Activated naive CD8-positive, alpha-beta T cell treated with anti-CD3 and anti-CD28 coated beads for 36 hours (primary cell): ENCODE results near the gene CYB561A3. TPM values are rescaled to one million over a fixed set of nuclear protein-coding genes. Genes with fewer than 3 reads are reported as not detected.

Experiments used
- DNase-seq: peaks from one replicate; pipeline ENCODE4 v3.0.0; 2021
- H3K27ac Mint-ChIP-seq: one replicate; pipeline ENCODE4 v1.8.0; 2022; ENCODE audit warnings: mild to moderate bottlenecking, moderate library complexity, mixed read lengths
- H3K27me3 Mint-ChIP-seq: one replicate; pipeline ENCODE4 v1.8.0; 2022; ENCODE audit warnings: mild to moderate bottlenecking, mixed read lengths
- H3K36me3 Mint-ChIP-seq: one replicate; pipeline ENCODE4 v1.8.0; 2021; ENCODE audit warnings: mild to moderate bottlenecking, mixed read lengths
- H3K4me1 Mint-ChIP-seq: one replicate; pipeline ENCODE4 v1.8.0; 2021; ENCODE audit warnings: mixed read lengths
- H3K4me3 Mint-ChIP-seq: one replicate; pipeline ENCODE4 v1.8.0; 2022; ENCODE audit warnings: mild to moderate bottlenecking, moderate library complexity, mixed read lengths
- H3K9me3 Mint-ChIP-seq: one replicate; pipeline ENCODE4 v1.8.0; 2022; ENCODE audit warnings: mixed read lengths
- total RNA-seq, 2 experiments: library from RNA; stranded (reverse); gene quantifications; one replicate each; pipeline ENCODE4 v1.2.3, GENCODE V29; 2021

CYB561A3 gene
- total RNA-seq, 2 experiments from 2014 or later: 41.1 to 41.6 TPM

DNA sequence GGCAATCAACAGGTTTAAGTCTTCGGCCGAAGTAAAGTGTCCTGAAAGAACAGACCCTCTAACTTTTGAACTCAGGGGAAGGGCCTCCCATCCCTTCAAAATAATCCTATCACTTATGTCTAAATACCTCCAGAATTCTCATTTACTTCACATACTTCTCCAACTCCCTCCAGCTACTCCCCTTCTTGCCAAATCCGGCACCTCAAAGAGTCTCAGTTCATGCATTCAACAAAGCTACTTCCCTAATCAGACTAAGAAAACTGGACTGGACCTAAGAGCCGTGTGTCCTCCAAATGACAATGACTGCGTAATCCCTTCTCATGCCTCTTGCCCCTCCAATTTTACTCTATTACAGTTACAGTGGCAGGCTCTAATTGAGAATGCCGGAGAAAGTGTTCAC, 30.0 kb downstream of the CYB561A3 start:
- Mint-ChIP-seq H3K36me3 (peaks cover 43% of the 10 kb centered on the region), H3K27ac (peak overlapping the region; percentile 99)

DNA sequence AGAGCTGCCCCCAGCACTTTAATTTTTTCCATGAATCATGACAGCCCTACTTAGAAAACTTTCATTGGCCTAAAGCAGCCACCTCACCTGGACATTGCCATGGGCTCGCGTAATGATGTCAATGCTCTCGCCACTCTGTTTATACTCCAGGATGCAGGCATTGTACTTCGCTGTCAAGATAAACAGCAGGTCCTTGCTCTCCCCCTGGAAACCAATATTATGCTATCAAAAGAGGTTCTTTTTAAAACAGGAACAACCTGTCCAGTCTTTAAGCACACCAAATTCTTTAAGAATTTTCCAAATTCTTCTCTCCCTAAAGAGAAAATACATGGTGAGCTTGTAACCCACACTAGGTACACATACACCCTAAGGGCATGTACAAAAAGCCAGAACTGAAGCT, 31.8 kb downstream of the CYB561A3 start:
- Mint-ChIP-seq H3K4me3 (no peak overlapping the region), H3K27ac (no peak overlapping the region), H3K27me3 (no peaks in the 10 kb centered on the region), H3K36me3 (peaks cover 49% of the 10 kb centered on the region), H3K9me3 (no peaks in the 10 kb centered on the region), H3K4me1 (peaks cover 56% of the 10 kb centered on the region)
- no peak for DNase-seq

More for the DNA sequence above, 30.0 kb downstream of the CYB561A3 start:
- Mint-ChIP-seq H3K27me3 (no peaks in the 10 kb centered on the region), H3K4me1 (peaks cover 60% of the 10 kb centered on the region), H3K9me3 (no peaks in the 10 kb centered on the region), H3K4me3 (peak overlapping the region; percentile 95)
- no peak for DNase-seq

DNA sequence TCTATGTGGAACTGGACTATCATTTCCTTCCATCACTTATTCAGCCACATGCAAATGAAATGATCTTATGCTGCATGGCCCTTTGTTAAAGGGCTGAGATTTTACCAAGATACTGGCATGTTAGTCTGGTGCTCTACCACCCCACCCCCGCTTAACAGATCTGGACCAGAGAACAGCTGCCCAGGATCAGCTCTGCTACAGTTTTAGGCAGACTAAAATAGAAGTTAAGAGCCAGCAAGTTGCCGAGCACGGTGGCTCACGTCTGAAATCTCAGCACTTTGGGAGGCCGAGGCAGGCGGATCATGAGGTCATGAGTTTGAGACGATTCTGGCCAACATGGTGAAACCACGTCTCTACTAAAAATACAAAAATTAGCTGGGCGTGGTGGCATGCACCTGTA, 33.3 kb downstream of the CYB561A3 start:
- DNase-seq: no peak
- Mint-ChIP-seq H3K27me3 (no peaks in the 10 kb centered on the region), H3K36me3 (peaks cover 55% of the 10 kb centered on the region), H3K4me1 (peaks cover 44% of the 10 kb centered on the region), H3K9me3 (no peaks in the 10 kb centered on the region), H3K4me3 (no peak overlapping the region), H3K27ac (no peak overlapping the region)

DNA sequence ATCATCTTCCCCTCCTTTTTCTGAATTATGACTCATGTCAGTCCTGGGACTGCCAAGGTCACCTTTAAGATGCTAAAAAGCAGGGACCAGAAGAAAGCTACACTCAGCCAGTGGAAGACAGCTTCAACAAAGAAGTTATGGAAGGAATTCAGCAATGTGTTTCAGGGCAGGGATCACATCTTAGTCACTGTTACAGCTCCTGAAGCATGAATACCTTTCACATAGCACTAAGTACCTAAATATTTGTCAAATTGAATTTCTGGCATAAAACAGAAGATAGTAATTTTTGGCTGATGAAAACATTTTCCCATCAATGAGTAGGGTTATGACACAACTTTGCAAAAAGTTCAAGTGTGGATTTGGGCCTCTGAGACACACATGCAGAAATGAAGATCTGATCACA, 34.0 kb downstream of the CYB561A3 start:
- Mint-ChIP-seq H3K4me3 (no peak overlapping the region), H3K27me3 (no peaks in the 10 kb centered on the region), H3K36me3 (peaks cover 58% of the 10 kb centered on the region), H3K27ac (no peak overlapping the region), H3K4me1 (peaks cover 42% of the 10 kb centered on the region), H3K9me3 (no peaks in the 10 kb centered on the region)
- DNase-seq: no peak

DNA sequence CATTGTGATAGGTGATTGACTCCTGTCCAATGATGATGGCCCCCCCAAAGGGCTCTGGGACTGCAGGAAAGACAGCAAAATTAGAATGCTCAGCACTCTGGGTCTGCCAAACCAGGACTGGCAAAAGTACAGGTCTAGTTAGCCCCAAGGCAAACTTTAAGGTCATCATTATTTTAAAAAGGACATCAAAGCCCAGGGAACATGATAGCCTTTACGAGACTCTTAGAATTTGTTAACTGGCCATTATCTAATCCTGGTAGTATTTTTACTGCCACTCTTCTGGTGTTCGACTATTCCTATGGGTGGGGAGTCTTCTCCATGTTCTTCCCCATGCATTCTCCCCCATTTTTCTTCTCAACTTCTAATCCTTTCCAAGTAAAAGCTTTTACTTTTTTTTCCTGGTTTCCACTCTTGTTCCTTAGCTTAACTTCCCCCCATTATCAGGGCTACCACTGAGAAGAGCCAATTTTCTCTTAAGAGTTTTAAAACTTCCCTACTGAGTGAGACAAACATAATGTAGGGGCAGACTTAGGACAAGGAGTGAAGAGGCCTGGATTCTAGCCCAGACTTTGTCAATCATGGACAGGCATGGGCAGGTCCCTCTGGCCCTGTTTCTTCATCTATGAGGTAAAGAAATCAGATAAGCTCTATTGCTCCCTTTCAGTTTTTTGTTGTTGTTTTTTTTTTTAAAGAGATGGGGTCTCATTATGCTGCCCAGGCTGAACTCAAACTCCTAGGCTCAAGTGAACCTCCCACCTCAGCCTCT, 35.9 kb downstream of the CYB561A3 start:
- peaks cover 47% of the 10 kb centered on the region for H3K36me3 Mint-ChIP-seq
- H3K27ac Mint-ChIP-seq: no peak overlapping the region
- no peaks in the 10 kb centered on the region for H3K27me3 Mint-ChIP-seq
- no peaks in the 10 kb centered on the region for H3K9me3 Mint-ChIP-seq
- no peak overlapping the region for H3K4me3 Mint-ChIP-seq
- H3K4me1 Mint-ChIP-seq: peaks cover 29% of the 10 kb centered on the region
- DNase-seq: no peak

DNA sequence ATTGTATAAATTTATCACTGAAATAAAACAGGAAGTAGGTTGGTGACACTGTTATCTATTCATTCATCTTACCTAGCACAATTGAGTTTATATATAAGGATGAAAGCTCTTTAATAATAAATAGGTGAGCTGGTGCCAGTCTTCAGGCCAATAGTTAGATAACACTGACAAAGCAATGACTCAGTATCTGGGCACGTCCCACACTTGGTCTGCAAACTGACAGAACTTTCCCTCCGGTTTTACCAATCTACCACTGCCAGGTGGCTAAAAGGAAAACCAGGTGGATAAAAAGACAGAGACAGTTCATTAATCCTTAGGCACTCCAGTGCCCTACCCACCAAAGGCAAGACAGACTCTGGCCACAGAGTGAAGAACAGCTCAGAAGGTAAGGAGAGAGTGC, 46.4 kb downstream of the CYB561A3 start:
- no peaks in the 10 kb centered on the region for H3K4me1 Mint-ChIP-seq
- H3K27me3 Mint-ChIP-seq: no peaks in the 10 kb centered on the region
- H3K9me3 Mint-ChIP-seq: no peaks in the 10 kb centered on the region
- H3K4me3 Mint-ChIP-seq: no peak overlapping the region
- H3K27ac Mint-ChIP-seq: no peak overlapping the region
- H3K36me3 Mint-ChIP-seq: peaks cover 12% of the 10 kb centered on the region
- DNase-seq: no peak

DNA sequence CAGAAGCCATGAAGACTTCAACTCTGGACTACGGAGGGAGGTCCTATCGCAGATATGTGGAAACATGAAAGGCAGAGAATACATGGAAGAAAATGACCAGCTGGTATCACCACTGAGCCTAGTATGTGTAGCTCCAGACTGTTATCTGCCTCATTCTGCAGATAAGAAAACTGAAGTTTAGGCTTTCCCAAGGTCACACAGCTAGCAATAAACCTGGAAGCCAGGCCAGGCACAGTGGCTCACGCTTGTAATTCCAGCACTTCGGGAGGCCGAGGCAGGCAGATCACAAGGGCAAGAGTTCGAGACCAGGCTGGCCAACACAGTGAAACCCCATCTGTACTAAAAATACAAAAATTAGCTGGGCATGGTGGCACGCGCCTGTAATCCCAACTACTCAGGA, 50.9 kb downstream of the CYB561A3 start:
- H3K4me1 Mint-ChIP-seq: no peaks in the 10 kb centered on the region
- H3K9me3 Mint-ChIP-seq: no peaks in the 10 kb centered on the region
- no peak overlapping the region for H3K27ac Mint-ChIP-seq
- H3K36me3 Mint-ChIP-seq: peaks cover 7% of the 10 kb centered on the region
- DNase-seq: no peak
- no peak overlapping the region for H3K4me3 Mint-ChIP-seq
- H3K27me3 Mint-ChIP-seq: no peaks in the 10 kb centered on the region

DNA sequence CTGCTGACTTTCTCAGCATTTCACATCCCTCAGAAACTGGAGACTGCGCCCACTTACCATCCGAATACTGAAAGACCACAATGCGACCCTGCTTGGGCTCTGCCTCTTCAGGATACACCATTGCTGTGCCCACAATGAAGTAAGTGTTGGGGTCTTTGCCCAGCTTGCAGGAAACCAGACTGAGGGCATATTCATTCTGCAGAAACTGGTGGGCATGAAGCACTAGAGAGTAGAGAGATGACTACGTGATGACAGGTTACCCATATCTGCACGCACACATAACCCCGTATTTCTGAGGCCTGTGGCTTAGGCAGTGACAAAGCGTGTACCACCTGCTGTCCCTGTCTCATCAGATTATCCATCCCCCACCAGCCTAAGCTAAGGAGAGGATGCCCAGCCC, 51.9 kb downstream of the CYB561A3 start:
- Mint-ChIP-seq H3K9me3 (no peaks in the 10 kb centered on the region), H3K4me1 (no peaks in the 10 kb centered on the region), H3K4me3 (no peak overlapping the region), H3K36me3 (peaks cover 7% of the 10 kb centered on the region), H3K27me3 (no peaks in the 10 kb centered on the region), H3K27ac (no peak overlapping the region)
- no peak for DNase-seq

DNA sequence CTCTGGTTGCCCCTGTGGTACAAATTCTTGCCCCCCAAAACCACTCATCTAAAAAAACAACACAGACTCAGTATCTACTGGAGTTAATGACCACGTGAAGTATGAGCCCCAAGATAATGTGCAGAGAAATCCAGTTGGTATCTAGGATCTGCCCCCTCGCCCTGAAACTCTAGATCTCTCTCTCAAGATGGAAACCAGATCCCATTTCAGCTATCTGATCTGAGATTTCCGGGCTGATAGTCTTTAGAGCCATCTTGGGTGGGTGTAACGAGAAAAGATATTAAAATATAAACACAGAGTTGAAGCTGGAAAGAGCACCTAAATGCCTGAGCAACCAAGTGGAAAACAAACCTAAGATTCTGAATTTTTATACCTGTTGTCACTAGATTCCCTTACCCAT, 52.5 kb downstream of the CYB561A3 start:
- no peaks in the 10 kb centered on the region for H3K27me3 Mint-ChIP-seq
- peaks cover 7% of the 10 kb centered on the region for H3K36me3 Mint-ChIP-seq
- no peak overlapping the region for H3K4me3 Mint-ChIP-seq
- no peaks in the 10 kb centered on the region for H3K9me3 Mint-ChIP-seq
- H3K27ac Mint-ChIP-seq: no peak overlapping the region
- no peaks in the 10 kb centered on the region for H3K4me1 Mint-ChIP-seq
- no peak for DNase-seq

DNA sequence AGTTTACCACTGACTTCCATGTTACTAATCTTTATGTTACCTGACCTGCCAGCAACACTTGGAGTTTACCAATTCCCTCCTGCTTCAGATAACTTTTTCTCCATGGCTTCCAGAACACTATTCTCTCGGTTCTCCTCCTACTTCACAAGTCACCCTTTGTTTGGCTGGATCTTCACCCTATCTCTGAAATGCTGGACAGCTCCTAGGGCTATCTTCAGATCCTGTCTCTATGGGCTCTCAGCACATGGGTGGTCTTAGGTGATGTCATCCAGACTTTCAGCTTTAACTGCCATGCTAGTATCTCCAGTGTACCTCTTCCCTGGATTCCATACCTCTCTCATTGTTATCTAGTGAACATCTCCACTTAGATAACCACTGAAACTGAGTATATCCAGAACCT, 54.3 kb downstream of the CYB561A3 start:
- peaks cover 7% of the 10 kb centered on the region for H3K36me3 Mint-ChIP-seq
- no peak overlapping the region for H3K4me3 Mint-ChIP-seq
- H3K9me3 Mint-ChIP-seq: no peaks in the 10 kb centered on the region
- H3K27me3 Mint-ChIP-seq: no peaks in the 10 kb centered on the region
- no peak overlapping the region for H3K27ac Mint-ChIP-seq
- no peak for DNase-seq
- no peaks in the 10 kb centered on the region for H3K4me1 Mint-ChIP-seq

DNA sequence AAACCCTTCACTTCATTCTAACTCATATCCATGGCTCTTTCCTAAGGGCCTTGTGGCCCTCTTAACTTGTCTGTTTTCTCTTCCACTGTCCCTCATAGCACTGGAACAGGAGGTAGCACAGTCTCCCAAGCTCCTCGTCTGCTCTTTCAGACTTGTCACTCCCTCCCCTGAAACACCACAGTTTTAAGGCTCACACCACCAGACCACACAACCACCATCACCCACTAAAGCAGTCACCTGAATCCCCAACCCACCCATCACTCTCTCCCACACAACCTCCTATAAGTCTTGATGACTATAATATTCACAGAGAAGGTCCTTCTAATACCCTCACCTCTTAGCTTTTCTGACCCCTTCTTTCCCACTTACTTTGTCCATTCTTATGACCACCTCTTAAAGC, 55.5 kb downstream of the CYB561A3 start:
- no peak for DNase-seq

DNA sequence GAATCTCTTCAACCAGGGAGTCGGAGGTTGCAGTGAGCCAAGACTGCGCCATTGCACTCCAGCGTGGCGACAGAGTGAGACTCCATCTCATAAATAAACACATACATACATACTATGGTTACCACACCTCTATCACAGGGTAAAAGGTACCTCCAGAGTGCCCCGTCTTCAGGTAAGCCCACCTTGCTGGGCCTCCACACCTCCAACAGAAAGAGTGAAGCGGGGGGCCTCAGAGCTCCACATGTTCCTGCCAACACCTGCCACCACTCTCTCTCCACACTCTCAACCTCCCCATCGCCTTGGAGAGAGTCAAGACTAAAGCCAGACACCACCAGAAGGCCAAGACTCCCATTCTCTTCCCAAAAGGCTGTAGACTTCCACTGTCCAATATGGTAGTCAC, 56.3 kb downstream of the CYB561A3 start:
- no peak overlapping the region for H3K27ac Mint-ChIP-seq

More for the DNA sequence above, 55.5 kb downstream of the CYB561A3 start:
- H3K27ac Mint-ChIP-seq: no peak overlapping the region
- H3K36me3 Mint-ChIP-seq: peaks cover 13% of the 10 kb centered on the region
- H3K9me3 Mint-ChIP-seq: no peaks in the 10 kb centered on the region
- H3K4me1 Mint-ChIP-seq: no peaks in the 10 kb centered on the region
- no peaks in the 10 kb centered on the region for H3K27me3 Mint-ChIP-seq
- H3K4me3 Mint-ChIP-seq: no peak overlapping the region

DNA sequence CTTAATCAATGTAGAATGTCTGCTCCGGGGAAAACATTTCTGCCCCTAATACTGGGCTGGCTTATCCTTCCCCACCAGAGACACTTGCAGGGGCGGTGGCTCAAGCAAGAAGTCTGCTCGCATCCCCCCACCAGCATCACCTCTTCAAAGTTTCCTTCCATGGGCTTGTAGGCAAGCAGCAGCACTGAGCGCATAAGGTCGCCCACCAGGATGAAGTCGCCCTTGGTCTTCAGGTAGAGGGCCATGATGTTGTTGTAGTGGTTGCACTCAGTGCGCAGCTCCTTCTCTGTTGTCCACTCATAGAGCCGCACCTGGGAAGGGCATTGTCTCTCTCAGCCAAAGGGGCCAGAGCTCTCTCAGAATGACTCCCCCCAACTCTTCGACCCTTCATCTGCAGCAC, 58.0 kb downstream of the CYB561A3 start:
- Mint-ChIP-seq H3K36me3 (peaks cover 24% of the 10 kb centered on the region), H3K9me3 (no peaks in the 10 kb centered on the region), H3K4me3 (no peak overlapping the region)

More for the DNA sequence above, 56.3 kb downstream of the CYB561A3 start:
- DNase-seq: no peak
- peaks cover 18% of the 10 kb centered on the region for H3K36me3 Mint-ChIP-seq
- no peaks in the 10 kb centered on the region for H3K27me3 Mint-ChIP-seq
- H3K4me3 Mint-ChIP-seq: no peak overlapping the region
- no peaks in the 10 kb centered on the region for H3K9me3 Mint-ChIP-seq
- peaks cover 3% of the 10 kb centered on the region for H3K4me1 Mint-ChIP-seq

DNA sequence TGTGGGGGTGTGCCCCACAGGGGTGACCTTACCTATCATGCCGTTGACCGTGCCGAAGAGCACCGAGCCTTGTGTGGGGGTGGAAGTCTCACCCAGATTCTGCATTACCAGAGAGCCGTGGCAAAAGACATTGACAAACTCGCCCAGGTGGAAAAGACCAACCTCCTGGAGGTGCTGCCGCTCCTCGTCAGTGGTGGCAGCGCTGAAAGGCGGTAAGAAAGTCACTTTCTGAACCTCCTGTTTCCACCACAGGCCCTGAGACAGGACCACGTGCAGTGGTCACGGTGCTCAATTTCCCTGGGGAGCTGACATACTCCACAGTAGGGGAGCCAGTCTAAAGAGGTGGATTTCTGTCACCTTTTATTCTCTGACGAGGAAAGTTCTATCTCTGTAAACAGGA, 59.1 kb downstream of the CYB561A3 start:
- Mint-ChIP-seq H3K27ac (no peak overlapping the region), H3K36me3 (peaks cover 32% of the 10 kb centered on the region), H3K4me3 (no peak overlapping the region), H3K27me3 (no peaks in the 10 kb centered on the region), H3K9me3 (no peaks in the 10 kb centered on the region), H3K4me1 (peaks cover 24% of the 10 kb centered on the region)
- no peak for DNase-seq

More for the DNA sequence above, 58.0 kb downstream of the CYB561A3 start:
- DNase-seq: no peak
- H3K4me1 Mint-ChIP-seq: peaks cover 12% of the 10 kb centered on the region
- H3K27me3 Mint-ChIP-seq: no peaks in the 10 kb centered on the region
- no peak overlapping the region for H3K27ac Mint-ChIP-seq
